T-helper 1 cell treated with Interleukin-12 subunit alpha and Interleukin-12 subunit beta and Interleukin-4 antibody, amounts not matched to agents 30 ng/mL and 1 ng/mL, for 36 hours (primary cell): ENCODE measurements around the gene MORC3. TPM values are rescaled to one million over a fixed set of nuclear protein-coding genes. Genes with fewer than 3 reads are reported as not detected.

Source experiments
- intact Hi-C: fragments of 100-400 bp; cut with micrococcal nuclease; formaldehyde crosslinking; loops from one replicate; pipeline ENCODE4 v1.15.1; 2024
- total RNA-seq: library from RNA; stranded (reverse); gene quantifications from 2 replicates; pipeline ENCODE4 v1.2.3, GENCODE V29; 2022

MORC3 gene
- total RNA-seq, 1 donor from 2014 or later: 38.5 TPM

DNA sequence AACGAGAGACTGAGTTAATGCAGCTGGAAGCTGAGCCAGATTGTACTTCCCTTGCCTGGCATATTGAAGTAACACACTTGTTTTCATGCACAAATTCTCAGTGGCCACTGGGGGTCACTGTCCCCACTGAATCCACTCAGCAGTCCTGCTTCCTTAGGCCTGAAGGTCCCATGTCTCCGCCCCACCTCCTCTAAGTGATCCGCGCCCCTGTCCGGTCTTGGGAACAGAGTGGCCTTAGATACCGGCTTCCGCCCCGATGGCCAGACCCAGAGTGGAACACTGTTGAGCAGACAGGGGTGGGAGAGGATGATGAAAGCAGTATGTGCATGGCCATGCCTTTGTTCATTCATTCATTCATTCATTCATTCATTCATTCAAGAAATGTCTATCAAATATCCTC is 100.0 kb downstream of the MORC3 start:
- intact Hi-C loops: loop anchor here (2.0 to 5.0 kb wide), 2 partner anchors 169 to 507 kb away; no protein-coding TSS in a partner anchor

DNA sequence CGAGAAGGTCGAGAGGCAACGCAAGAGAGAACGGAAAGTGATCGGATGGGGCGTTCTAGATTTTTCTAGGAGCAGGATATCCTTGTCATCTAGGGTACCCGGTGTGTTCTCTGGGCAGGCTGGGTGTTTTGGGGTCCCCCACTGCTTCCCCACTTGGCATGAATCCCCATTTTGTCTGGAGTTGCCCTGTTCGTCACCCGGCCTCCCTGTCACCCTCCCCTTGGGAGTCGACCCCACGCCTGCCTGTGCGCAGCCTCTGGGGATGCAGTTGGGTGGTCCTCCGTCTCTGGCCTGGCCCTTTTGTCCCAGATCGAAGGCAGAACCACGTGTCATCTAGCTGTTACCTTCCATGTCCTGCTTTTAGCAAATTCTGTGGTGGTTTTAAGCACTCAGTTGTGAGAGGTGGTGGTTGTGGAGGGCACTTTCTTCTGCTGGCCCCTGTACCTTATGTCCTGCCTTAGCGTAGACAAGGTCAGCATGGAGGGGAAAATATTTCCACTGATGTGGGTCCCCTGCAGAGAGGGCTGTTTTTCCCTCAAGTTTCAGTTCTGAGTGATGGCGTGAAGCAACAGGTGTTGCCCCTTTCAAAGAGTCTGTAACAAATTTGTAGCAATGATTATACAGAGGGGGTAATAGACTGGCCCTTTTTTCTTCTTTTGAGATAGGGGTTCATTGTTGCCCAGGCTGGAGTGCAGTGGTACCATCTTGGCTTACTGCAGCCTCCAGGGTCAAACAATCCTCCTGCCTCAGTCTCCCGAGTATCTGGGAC is 100.8 kb downstream of the MORC3 start:
- intact Hi-C loops: loop anchor here (2.0 to 5.0 kb wide), 2 partner anchors 168 to 507 kb away; no protein-coding TSS in a partner anchor

GRCh38 chr21:36422279-36423098 is 102.5 kb downstream of the MORC3 start:
- intact Hi-C loops: loop anchor here (5.0 kb wide), 1 partner anchor 505 kb away; no protein-coding TSS in a partner anchor

- intact Hi-C loops: loop anchor here (5.0 kb wide), 1 partner anchor 503 kb away; no protein-coding TSS in a partner anchor
Measured at GRCh38 chr21:36423771-36424433, 103.9 kb downstream of the MORC3 start.

- intact Hi-C loops: loop anchor here (5.0 kb wide), 1 partner anchor 503 kb away; no protein-coding TSS in a partner anchor
Measured at GRCh38 chr21:36424592-36424991, 104.6 kb downstream of the MORC3 start.

- intact Hi-C loops: no loop called here
Measured at GRCh38 chr21:36425286-36425685, 105.3 kb downstream of the MORC3 start.

Other genes with a start within 250 kb of the MORC3 start
- gene CBR3, start 185.1 kb upstream of the MORC3 start, total RNA-seq: 18.5 and 20.4 TPM in 2 replicates
- 16.6 and 17.0 TPM in 2 replicates for gene DOP1B, start 163.4 kb upstream of the MORC3 start, total RNA-seq
- gene CHAF1B, start 65.2 kb downstream of the MORC3 start, total RNA-seq: 18.5 and 18.6 TPM in 2 replicates
- 0.51 TPM in 1 of 2 replicates, not detected in the other for gene CLDN14, start 159.9 kb downstream of the MORC3 start, total RNA-seq